GM12864 (cell line): ENCODE data around the gene MTRF1.
"Not testable (repeated sequence)": the region's sequence is repeated elsewhere in the genome, so short reads cannot be mapped to it uniquely, and the experiment has no call there.

ENCODE experiments used
- DNase-seq: peaks from one replicate; pipeline ENCODE4 v3.0.0-alpha.2; 2011; ENCODE audit warnings: low read depth
- H3K4me3 ChIP-seq: 2 replicates; pipeline ENCODE4 v1.5.1; 2011; ENCODE audit warnings: mild to moderate bottlenecking, low read depth, low read length, control low read depth
- TF ChIP-seq, protein P1 (sequence below): IDR thresholded peaks from 2 replicates; pipeline ENCODE4 v1.5.1; 2011; ENCODE audit warnings: low read depth, mild to moderate bottlenecking, moderate library complexity, low read length, control low read depth, inconsistent platforms; ENCODE audit errors: missing control alignments

The MTRF1 gene

DNA sequence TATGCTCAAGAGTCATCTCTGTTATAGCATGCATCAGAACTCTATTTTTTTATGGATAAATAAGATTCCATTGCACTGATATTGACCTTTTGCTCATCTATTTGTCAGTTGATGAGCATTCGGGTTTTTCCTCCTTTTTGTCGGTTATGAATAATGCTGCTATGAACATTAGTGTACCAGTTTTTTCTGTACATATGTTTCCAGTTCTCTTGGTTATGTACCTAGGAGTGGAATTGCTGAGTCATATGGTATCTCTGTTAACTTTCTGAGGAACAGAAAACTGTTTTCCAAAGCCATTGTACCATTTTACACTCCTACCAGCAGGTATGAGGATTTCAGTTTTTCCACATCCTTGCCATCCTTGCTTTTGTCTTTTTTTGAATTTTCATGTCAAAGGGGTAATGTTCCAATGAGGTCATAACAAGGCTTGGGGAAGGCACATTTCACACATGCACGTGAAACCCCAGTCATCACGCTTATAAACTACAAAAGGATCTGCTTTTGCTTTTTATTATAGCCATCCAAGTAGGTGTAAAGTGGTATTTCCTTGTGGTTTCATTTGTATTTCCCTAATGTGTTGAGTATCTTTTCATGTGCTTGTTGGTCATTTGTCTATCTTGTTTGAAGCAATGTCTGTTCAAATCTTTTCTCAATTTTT lies 83.7 kb downstream of the MTRF1 start:
- H3K4me3 ChIP-seq, result no peak overlapping the region
- TF ChIP-seq, protein P1, sequence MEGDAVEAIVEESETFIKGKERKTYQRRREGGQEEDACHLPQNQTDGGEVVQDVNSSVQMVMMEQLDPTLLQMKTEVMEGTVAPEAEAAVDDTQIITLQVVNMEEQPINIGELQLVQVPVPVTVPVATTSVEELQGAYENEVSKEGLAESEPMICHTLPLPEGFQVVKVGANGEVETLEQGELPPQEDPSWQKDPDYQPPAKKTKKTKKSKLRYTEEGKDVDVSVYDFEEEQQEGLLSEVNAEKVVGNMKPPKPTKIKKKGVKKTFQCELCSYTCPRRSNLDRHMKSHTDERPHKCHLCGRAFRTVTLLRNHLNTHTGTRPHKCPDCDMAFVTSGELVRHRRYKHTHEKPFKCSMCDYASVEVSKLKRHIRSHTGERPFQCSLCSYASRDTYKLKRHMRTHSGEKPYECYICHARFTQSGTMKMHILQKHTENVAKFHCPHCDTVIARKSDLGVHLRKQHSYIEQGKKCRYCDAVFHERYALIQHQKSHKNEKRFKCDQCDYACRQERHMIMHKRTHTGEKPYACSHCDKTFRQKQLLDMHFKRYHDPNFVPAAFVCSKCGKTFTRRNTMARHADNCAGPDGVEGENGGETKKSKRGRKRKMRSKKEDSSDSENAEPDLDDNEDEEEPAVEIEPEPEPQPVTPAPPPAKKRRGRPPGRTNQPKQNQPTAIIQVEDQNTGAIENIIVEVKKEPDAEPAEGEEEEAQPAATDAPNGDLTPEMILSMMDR, result no peak
- no peak for DNase-seq

DNA sequence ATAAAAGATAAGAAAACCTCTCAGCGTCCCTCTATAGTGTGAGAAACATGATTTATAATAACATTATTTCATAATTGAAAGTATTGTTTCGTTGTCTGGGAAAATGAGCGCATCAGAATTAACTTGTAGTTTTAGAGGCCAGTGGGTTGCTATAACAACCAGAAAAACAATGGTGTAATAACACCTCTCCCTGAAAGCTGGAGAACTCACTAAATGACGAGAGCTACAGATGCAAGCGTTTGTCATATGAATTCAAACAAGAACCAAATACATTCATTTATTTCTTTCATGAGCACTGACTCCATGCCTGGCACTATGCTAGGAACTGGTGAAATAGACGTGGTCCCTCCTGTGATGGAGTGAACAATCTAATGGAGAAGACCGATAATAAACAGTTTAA lies 85.3 kb downstream of the MTRF1 start:
- TF ChIP-seq, protein P1, result no peak
- no peak for DNase-seq
- H3K4me3 ChIP-seq, result no peak overlapping the region

DNA sequence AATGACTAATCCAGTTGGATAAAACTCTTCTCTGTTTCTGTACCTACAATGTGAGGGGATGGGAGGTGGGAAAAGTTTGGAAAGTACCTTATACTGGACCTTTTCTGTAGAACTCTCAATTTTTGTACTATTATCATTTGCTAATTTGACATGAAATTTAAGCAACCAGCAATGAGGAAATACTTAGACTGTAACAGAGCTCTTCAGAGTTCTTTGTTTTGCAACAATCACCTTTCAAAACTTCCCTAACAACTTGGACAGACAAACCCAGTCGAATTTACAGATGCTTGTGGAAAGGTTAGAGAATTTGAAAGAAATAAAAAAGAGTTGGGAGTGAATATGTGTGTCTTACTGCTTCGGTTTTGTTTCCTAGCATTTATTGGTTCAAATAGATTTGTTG lies 85.8 kb downstream of the MTRF1 start:
- TF ChIP-seq, protein P1, result no peak
- no peak overlapping the region for H3K4me3 ChIP-seq
- DNase-seq, result no peak

DNA sequence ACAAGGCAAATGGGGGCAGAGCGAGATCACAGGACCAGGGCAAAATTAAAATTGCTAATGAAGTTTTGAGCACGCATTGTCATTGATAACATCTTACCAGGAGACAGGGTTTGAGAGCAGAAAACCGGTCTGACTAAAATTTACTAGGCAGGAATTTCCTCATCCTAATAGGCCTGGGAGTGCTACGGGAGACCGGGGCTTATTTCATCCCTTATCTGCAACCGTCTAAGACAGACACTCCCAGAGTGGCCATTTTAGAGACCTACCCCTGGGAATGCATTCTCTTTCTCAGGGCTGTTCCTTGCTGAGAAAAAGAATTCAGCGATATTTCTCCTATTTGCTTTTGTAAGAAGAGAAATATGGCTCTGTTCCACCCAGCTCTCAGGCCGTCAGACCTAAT lies 87.8 kb downstream of the MTRF1 start:
- not testable (repeated sequence) for DNase-seq, H3K4me3 ChIP-seq
